Right renal cortex interstitium (tissue), 3 donors: ENCODE results near the gene TSC22D2. TPM values are rescaled to one million over a fixed set of nuclear protein-coding genes. Genes with fewer than 3 reads are reported as not detected.
A peak's percentile ranks its signal among the peaks of the same experiment; 100 is the strongest.

ENCODE experiments used
- DNase-seq, 3 donors: peaks; one replicate each; pipeline ENCODE4 v3.0.0-alpha.2; 2013; ENCODE audit warnings: low read depth in 3 of 3, low spot score in 2 of 3
- polyA plus RNA-seq, 3 donors: library from polyadenylated mRNA; unstranded; fragments of 120-200 nt; gene quantifications; one replicate each; pipeline ENCODE4 v1.2.1, GENCODE V29; 2013; ENCODE audit not compliant: insufficient read length in 3 of 3

TSC22D2 gene
- polyA plus RNA-seq, 3 donors = 58.1 to 65.5 (median 60.4) TPM

- DNase-seq = peak in 1 of 3 donors; percentile 65
These were observed 23.5 kb upstream of the TSC22D2 start for GRCh38 chr3:150384296-150385212.

- no peak for DNase-seq
These were observed 22.5 kb upstream of the TSC22D2 start for GRCh38 chr3:150385296-150386242.

DNA sequence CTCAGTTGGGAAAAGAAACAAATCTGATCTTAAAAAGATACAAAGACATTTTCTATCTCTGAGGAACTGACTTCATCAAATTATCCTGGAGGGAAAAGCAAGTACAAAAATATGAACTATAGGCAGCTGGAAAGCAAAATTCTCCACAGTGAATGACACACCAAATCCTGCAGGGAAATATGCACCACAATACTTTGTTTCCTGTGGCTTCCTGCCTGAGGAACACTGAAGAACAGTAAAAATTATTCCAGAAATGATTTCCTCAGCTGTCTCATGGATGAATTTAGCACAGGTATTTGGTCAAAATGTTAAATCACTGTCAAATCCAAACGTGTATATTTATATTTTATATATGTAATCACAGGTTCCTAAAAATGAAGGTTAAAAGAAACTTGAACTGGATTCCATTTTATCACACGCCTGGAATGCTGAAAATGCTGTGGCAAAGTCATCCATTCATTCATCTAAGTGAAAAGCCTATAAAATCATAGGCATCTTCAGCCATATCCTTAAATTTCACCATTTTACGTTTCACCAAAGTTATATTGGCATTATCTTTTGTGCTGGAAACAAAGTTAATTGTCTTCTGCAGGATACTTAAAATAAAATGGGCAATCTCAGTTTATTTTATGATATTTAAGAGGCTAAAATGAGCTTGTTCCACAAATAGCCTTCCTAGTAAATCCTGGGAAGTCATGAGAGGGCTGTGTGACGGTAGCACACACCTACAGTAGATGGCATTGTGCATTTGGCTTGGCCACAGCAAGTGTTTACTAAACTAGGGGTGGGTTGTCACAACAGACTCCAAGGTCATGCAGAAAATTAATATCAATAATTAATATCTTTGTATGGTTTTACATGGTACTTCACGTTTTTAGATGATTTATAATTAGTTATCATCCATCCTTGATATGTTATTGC, 19.3 kb upstream of the TSC22D2 start:
- DNase-seq = no peak

GRCh38 chr3:150390087-150390486, 18.0 kb upstream of the TSC22D2 start:
- no peak for DNase-seq

- no peak for DNase-seq
These were observed 16.9 kb upstream of the TSC22D2 start for GRCh38 chr3:150391161-150391560.

- DNase-seq = no peak
These were observed 14.4 kb upstream of the TSC22D2 start for GRCh38 chr3:150393745-150394144.

DNA sequence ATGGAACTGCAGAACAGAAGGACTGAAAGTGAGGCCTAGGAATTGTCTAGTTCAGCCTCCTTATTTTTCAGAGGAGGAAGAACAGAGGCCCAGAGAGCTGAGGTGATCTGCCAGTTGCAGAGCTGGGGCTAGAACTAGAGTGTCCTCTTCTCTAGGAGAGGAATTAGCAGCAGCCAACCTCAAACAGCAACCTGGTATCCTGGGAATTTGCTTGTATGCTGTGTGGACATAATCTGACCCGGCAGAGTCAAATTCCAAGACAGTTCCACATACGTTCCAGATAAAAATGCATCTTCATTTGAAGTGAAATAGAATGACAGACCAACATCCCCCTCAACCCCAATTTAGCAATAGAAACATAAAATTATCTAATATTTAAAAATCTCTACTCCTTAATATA, 13.5 kb upstream of the TSC22D2 start:
- DNase-seq = no peak

- DNase-seq = no peak
These were observed 11.6 kb upstream of the TSC22D2 start for GRCh38 chr3:150396491-150396890.

DNA sequence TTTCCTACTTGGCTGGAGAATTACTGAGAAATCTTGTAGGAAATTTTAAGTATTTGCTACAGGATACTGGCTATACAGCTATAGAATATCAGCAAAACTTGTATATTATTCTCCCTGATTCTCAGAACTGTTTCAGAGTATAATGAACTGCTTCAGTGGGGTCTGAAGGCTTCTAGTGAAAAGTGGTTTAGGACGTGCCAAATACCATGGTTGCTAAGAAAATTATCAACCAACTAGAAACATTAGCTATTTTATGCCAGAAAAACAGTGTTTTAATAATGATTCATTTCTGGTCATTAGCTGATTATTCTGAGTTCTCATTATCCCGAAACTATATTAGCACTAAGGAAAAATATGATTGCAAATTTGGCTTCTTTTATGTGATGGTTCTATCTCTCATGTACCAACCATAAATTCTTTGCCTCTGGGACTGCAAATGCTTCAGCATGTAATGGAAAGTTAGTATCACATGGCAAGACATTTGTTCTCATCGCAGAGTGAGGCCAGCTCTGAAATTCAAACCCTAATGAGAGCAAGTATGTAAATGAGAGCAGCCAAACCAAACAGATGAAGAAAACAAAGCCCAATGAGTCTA, 11.0 kb upstream of the TSC22D2 start:
- no peak for DNase-seq

DNA sequence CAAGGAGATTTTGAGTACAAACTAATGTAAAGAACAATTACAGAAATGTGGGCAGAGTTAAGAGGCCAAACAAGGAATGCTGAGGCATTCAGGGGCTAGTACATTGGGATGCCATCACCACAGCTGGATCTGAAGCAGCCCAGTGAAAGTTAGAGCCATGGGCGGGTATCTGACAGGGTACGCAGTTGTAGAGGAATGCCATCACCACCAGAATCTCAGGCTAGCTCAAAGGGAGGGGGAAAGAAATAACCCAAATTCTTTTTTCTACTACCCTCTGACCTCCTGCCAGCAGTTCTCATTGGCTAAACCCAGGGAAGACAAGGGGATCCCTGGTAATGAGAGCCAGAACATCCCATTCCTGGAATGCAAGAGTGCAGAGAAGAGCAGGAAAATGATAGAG, 9.0 kb upstream of the TSC22D2 start:
- DNase-seq = no peak

DNA sequence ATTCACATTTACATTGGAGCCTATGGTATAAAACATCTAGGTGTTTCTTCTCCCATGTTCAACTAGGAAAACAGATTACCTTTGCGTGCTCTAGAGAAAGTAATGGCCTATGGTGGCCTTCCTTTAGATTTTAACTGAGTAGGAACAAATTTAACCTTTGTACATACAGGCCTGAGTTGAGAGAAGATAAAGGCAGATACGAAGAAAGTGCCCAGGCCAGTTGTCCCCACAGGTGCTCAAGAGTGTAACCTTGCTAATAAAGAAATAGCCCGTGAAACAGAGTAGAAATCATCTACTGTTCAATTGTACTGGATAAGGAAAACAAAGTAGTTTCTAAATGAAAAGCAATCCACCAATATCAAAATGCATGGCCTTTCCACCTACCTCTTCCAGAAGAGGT, 6.8 kb upstream of the TSC22D2 start:
- no peak for DNase-seq

- no peak for DNase-seq
These were observed 5.9 kb upstream of the TSC22D2 start for GRCh38 chr3:150402217-150402616.

GRCh38 chr3:150404023-150404422, 4.1 kb upstream of the TSC22D2 start:
- no peak for DNase-seq

DNA sequence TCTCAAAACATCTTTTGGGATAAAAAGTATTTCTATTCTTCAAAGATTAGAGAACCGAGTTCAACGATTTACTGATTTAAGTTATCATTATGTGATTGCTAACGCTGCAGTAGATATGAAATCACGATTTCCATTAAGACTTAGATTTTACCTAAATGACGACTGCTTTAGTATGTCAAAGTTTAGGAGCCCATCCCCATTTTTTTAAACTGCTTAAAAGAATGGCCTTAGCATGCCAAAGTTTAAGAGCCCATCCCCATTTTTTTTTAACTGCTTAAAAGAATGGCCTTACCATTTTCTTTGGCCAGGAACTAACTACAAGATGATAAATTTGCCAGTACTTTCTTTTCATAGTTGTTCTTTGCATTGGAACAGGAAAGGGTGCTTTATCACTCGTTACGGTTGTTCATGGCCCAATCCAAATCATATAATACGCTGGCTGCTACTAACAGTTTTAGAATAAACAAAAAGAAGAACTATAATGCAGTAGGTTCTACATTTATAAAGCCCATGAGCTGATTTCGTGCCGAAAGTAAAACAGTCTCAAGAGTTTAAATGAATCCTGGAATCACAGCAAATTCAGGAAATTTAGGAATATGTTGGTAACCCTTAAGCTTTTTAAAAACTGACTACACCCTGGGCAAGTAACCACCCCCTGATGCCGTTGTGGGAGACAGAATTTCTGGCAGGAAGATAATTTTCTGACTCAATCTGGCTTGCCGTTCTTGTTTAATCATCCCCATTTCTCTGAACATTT, 869 bp upstream of the TSC22D2 start:
- no peak for DNase-seq

- peak; percentile 87 to 93 (median 90) for DNase-seq
These were observed 284 bp upstream of the TSC22D2 start for GRCh38 chr3:150407808-150408220.

DNA sequence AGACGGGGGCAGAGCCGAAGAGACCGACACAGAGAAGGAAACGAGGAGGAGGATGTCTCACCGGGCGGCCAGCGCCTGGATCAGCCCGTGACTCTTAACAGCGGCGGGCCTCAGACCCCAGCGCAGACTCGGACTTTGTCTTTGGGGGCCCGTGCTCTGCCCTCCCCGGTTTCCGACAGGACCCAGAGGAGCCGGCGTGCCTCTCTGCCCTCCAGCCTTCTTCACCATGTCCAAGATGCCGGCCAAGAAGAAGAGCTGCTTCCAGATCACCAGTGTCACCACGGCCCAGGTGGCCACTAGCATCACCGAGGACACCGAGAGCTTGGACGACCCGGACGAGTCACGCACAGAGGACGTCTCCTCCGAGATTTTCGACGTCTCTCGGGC, 1.0 kb downstream of the TSC22D2 start:
- no peak for DNase-seq

GRCh38 chr3:150409512-150410310, 1.6 kb downstream of the TSC22D2 start:
- no peak for DNase-seq

- DNase-seq = no peak
These were observed 2.4 kb downstream of the TSC22D2 start for GRCh38 chr3:150410311-150411105.
